Measurements from ENCODE around the gene DBF4B. TPM values are rescaled to one million over a fixed set of nuclear protein-coding genes. Genes with fewer than 3 reads are reported as not detected.

Gene DBF4B
- total and polyA plus RNA-seq, 2 donors (not counting 1 experiment from before 2014, with no cell fraction given), result 2.2 to 3.3 TPM

GRCh38 chr17:44687756-44688155 is 20.7 kb upstream of the DBF4B start:
- Histone ChIP-seq H3K9ac (ENCODE audit: insufficient read depth, low read length) (no peak overlapping the region), H3K27ac (ENCODE audit: insufficient read depth, low read length) (no peak overlapping the region), H2AFZ (ENCODE audit: low read length) (no peak overlapping the region), H3K9me3 (ENCODE audit: control insufficient read depth, insufficient read depth, low read depth, low read length) (no peaks in the 10 kb centered on the region), H3K36me3 (ENCODE audit: control insufficient read depth, insufficient read depth, low read length) (no peaks in the 10 kb centered on the region), H3K4me2 (ENCODE audit: extremely low read depth, insufficient read depth, low read length) (no peak overlapping the region), H4K20me1 (ENCODE audit: control insufficient read depth, extremely low read depth, insufficient read depth, low read length) (no peaks in the 10 kb centered on the region), H3K79me2 (ENCODE audit: control insufficient read depth, insufficient read depth, low read length) (peaks cover 16% of the 10 kb centered on the region), H3K4me1 (ENCODE audit: control insufficient read depth, extremely low read depth, insufficient read depth, low read length) (no peaks in the 10 kb centered on the region), H3K27me3 (ENCODE audit: control insufficient read depth, insufficient read depth, low read length) (no peaks in the 10 kb centered on the region), H3K4me3 (replicated peaks in 1 of 4; ENCODE audit: control extremely low read depth in 1 of 4, insufficient read depth in 1 of 4, low read depth in 3 of 4, low read length in 4 of 4) (no peak overlapping the region)
- TF ChIP-seq EZH2 (IDR thresholded peaks at IDR 0.05; ENCODE audit: low read length, missing control alignments), result no peak
- no peak for TF ChIP-seq CTCF (conservative IDR thresholded peaks at IDR 0.05 in 1 of 2, IDR thresholded peaks at IDR 0.05 in 1 of 2; ENCODE audit: low read depth in 1 of 2, low read length in 2 of 2)
- no peak for DNase-seq (ENCODE audit: low read depth in 2 of 2)

- H3K27me3 ChIP-seq (ENCODE audit: control insufficient read depth, insufficient read depth, low read length), result no peaks in the 10 kb centered on the region
- TF ChIP-seq EZH2 (IDR thresholded peaks at IDR 0.05; ENCODE audit: low read length, missing control alignments) (no peak), CTCF (conservative IDR thresholded peaks at IDR 0.05 in 1 of 2, IDR thresholded peaks at IDR 0.05 in 1 of 2; ENCODE audit: low read depth in 1 of 2, low read length in 2 of 2) (no peak)
- peak overlapping the region; percentile 95 for H3K4me2 ChIP-seq (ENCODE audit: extremely low read depth, insufficient read depth, low read length)
- H3K9me3 ChIP-seq (ENCODE audit: control insufficient read depth, insufficient read depth, low read depth, low read length), result no peaks in the 10 kb centered on the region
- no peak for DNase-seq (ENCODE audit: low read depth in 2 of 2)
- H3K79me2 ChIP-seq (ENCODE audit: control insufficient read depth, insufficient read depth, low read length), result peaks cover 16% of the 10 kb centered on the region
- H4K20me1 ChIP-seq (ENCODE audit: control insufficient read depth, extremely low read depth, insufficient read depth, low read length), result no peaks in the 10 kb centered on the region
- H3K4me3 ChIP-seq (replicated peaks in 1 of 4; ENCODE audit: control extremely low read depth in 1 of 4, insufficient read depth in 1 of 4, low read depth in 3 of 4, low read length in 4 of 4), result peak overlapping the region in 2 of 4 experiments; percentile 100
- no peak overlapping the region for H3K27ac ChIP-seq (ENCODE audit: insufficient read depth, low read length)
- no peaks in the 10 kb centered on the region for H3K36me3 ChIP-seq (ENCODE audit: control insufficient read depth, insufficient read depth, low read length)
- H2AFZ ChIP-seq (ENCODE audit: low read length), result no peak overlapping the region
- no peak overlapping the region for H3K9ac ChIP-seq (ENCODE audit: insufficient read depth, low read length)
- no peaks in the 10 kb centered on the region for H3K4me1 ChIP-seq (ENCODE audit: control insufficient read depth, extremely low read depth, insufficient read depth, low read length)
Observed at GRCh38 chr17:44688200-44688599, 20.3 kb upstream of the DBF4B start.

- H3K27me3 ChIP-seq (ENCODE audit: control insufficient read depth, insufficient read depth, low read length), result no peaks in the 10 kb centered on the region
- peak in 1 of 2 donors; percentile 36 for DNase-seq (ENCODE audit: low read depth in 2 of 2)
- peak overlapping the region; percentile 95 for H3K4me2 ChIP-seq (ENCODE audit: extremely low read depth, insufficient read depth, low read length)
- peak overlapping the region; percentile 97 for H2AFZ ChIP-seq (ENCODE audit: low read length)
- no peaks in the 10 kb centered on the region for H3K4me1 ChIP-seq (ENCODE audit: control insufficient read depth, extremely low read depth, insufficient read depth, low read length)
- H4K20me1 ChIP-seq (ENCODE audit: control insufficient read depth, extremely low read depth, insufficient read depth, low read length), result no peaks in the 10 kb centered on the region
- H3K36me3 ChIP-seq (ENCODE audit: control insufficient read depth, insufficient read depth, low read length), result no peaks in the 10 kb centered on the region
- H3K9ac ChIP-seq (ENCODE audit: insufficient read depth, low read length), result peak overlapping the region; percentile 77
- TF ChIP-seq EZH2 (IDR thresholded peaks at IDR 0.05; ENCODE audit: low read length, missing control alignments), result no peak
- H3K27ac ChIP-seq (ENCODE audit: insufficient read depth, low read length), result peak overlapping the region; percentile 89
- H3K9me3 ChIP-seq (ENCODE audit: control insufficient read depth, insufficient read depth, low read depth, low read length), result no peaks in the 10 kb centered on the region
- H3K4me3 ChIP-seq (replicated peaks in 1 of 4; ENCODE audit: control extremely low read depth in 1 of 4, insufficient read depth in 1 of 4, low read depth in 3 of 4, low read length in 4 of 4), result peak overlapping the region; percentile 88 to 100 (median 99)
- H3K79me2 ChIP-seq (ENCODE audit: control insufficient read depth, insufficient read depth, low read length), result peaks cover 16% of the 10 kb centered on the region
Observed at GRCh38 chr17:44688675-44689476, 19.6 kb upstream of the DBF4B start.

Data from fibroblast of lung (primary cell).